Measurements from ENCODE around the gene AFG3L2.

The AFG3L2 gene

GRCh38 chr18:12299862-12300261 is 77.2 kb downstream of the AFG3L2 start:
- no peak for DNase-seq

DNA sequence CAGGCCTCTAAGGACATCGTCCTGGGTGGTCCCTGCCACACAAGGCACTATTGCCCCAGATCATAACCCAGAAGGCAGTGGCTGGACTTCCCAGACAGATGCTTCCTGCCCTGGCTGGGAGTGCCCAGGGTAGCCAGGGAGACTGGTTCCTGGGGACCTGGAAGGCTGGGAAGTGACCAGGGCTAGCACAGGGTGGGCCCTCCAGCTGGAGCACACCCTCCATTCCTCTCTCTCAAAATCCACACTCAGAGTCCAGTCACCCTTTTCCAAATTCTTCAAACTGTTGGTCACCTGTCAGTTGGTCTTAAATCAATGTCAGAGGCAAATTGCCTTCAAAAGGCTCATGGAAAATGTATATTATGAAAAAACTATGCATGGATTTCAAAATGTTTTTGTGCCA is 80.6 kb downstream of the AFG3L2 start:
- DNase-seq: no peak

DNA sequence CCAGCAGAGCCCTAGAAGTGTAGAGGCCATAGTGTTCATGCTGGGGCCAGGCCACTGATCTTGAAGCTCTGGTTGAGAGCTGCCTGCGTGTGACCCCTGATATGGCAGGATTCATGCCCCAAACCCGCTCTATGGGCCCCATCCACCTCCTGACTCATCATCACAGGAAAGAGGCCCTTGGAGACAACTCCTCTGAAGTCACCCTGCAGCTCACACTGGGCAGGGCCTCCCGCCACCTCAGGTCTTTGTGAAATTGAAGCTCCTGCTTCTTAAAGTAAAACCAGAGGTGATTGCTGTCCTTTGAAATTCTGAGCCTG is 81.0 kb downstream of the AFG3L2 start:
- no peak for DNase-seq

GRCh38 chr18:12295389-12296086 is 81.5 kb downstream of the AFG3L2 start:
- DNase-seq: no peak

DNA sequence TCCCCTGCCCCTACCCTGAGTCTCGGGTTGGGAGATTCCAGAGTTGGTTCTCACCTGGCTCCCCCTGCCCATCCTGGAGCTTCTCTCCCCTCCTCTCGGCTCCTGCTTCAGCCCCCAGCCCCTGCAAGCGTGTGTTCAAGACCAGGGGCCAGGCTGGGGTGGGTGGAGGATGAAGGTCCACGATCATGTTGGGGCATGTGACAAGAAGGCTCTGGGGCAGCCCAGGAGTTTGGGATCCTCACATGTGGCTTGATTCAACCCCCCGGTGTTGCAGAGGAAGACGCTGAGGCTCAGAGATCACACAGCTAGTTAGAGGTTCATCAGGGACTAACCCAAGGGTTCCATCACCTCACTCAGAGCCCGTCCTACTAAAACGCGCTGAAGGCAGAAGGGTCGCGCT is 83.2 kb downstream of the AFG3L2 start:
- no peak for DNase-seq

DNA sequence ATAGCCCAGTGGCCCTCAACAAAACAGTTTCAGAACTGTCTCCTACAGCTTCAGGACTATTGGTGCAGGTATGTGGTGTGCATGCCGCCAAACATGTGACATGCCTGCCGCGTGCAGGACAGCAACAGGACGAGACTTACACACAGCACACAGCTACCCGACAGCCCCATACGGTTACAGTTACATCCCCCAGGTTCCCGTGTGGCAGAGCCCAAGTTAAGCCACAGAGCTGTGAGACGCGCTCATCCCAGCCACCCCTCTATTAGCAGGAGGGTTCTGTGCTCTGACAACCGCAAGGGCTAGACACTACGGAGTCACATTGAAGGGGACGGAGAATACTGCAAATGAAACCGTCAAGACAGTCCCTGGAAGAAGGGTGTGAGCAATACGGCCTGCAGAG is 85.3 kb downstream of the AFG3L2 start:
- no peak for DNase-seq

- DNase-seq: no peak
Observed at GRCh38 chr18:12291161-12291560, 85.9 kb downstream of the AFG3L2 start.

DNA sequence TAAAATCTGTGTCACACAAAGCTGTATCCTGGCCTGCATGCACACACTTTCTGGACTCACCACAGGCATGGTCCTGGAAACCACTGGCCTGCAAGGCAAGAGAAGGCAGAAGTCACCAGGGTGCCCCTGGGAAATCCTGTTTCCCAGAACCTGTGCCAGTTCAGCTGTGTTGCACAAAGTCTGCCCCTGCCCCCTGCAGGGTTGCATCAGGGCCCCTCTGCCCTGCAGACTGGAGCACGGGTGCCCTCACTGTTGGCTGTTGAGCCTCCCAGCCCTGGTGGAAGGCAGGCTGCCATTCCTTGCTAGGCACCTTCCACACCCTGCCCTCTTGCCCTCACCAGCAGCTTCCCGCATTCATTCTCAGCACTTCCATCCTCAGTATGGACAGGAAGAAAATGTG is 86.9 kb downstream of the AFG3L2 start:
- no peak for DNase-seq

- DNase-seq: no peak
Observed at GRCh38 chr18:12288403-12288755, 88.6 kb downstream of the AFG3L2 start.

DNA sequence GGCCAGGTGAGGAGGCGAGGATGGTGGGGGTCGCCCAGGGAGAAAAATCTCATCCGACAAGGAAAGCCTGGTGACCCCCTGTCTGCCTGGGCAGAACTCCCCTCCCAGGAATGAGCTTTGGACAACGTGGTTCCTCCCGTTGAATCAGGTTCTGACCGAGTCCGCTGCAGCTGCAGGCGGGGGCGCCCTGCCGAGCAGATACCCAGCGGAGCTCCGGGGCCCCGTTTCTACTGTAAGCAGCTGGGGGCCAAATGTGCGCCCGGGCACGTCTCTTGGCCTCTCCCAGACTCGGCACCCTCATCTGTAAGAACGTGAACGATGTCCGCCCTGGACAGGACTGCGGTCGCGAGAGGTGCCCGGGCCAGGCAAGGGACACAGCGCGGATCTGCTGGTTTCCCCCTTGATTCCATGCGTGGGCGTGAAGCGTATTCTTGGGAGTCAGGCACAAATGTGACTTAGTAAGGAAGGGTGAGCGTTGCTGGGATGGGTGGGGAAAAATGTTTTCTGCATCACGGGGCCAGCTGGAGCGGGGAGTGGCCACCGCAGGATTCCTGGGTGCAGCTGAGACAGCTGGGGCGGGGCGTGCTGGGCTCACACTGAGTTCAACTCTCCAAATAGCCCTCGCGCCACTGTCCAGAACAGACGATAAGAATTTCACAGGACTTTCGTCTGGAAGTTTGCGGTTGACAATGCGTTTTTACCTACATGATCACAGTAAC is 89.2 kb downstream of the AFG3L2 start:
- DNase-seq: peak; percentile 35

DNA sequence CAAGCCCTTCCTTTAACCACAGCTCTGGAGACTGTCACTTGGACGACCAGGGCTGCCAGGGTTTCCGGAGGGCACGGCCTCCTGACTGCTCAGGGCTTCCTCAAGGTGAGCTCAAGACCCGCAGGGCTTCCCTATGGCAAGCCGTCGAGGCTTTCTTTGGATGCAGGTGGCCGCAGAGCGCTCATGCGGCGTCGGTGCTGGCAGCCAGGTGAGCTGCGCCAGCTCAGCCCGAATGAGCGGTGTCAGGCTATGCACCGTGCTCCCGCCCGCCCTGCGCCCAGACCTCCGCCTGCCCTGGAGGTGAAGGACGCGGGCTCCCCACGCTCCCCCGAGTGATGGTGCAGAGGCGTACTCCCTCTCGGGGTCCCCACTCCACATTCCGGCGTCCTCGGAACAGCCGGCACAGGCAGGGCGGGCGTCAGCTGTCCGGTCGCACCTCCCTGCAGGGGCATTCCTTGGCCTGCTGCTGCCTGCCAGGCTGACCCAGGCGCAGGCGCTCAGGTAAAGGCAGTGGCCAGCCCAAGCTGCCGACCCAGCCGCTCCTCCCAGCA is 89.8 kb downstream of the AFG3L2 start:
- DNase-seq: no peak

DNA sequence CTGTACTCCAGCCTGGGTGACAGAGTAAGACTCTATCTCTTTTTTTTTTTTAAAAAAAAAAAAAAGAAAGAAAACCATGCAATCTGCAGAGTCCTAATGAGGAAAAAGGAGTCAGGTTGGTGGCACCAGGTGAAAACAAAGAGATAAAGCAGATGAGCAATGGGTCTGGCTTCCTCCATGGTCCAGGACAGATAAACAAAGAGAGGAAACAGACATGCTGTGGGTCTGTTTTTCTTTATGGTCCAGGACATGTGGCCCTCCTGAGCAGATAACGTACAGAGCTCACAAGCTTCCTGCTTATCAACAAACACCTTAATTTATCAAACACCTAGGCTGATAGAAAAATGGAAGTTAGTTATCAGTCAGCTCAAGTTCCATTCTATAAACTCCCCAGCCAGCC is 93.4 kb downstream of the AFG3L2 start:
- peak; percentile 39 for DNase-seq

- DNase-seq: peak; percentile 18
Observed at GRCh38 chr18:12283256-12283655, 93.8 kb downstream of the AFG3L2 start.

GRCh38 chr18:12282442-12283039 is 94.5 kb downstream of the AFG3L2 start:
- no peak for DNase-seq

DNA sequence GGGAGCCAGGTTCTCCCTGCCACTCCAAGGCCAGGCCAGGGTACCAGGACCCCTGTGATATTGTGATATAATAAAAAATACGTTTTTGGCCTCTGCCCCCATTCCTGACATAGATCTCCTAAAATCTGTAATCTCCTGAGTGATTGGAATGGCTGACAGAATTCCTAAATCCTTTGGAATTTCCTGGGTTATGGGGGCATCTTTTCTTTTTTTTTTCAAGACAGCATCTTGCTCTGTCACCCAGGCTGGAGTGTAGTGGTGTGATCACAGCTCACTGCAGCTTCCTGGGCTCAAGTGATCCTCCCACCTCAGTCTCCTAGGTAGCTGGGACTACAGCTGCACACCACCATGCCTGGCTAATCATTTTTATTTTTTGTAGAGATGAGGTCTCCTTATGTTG is 95.2 kb downstream of the AFG3L2 start:
- no peak for DNase-seq

DNA sequence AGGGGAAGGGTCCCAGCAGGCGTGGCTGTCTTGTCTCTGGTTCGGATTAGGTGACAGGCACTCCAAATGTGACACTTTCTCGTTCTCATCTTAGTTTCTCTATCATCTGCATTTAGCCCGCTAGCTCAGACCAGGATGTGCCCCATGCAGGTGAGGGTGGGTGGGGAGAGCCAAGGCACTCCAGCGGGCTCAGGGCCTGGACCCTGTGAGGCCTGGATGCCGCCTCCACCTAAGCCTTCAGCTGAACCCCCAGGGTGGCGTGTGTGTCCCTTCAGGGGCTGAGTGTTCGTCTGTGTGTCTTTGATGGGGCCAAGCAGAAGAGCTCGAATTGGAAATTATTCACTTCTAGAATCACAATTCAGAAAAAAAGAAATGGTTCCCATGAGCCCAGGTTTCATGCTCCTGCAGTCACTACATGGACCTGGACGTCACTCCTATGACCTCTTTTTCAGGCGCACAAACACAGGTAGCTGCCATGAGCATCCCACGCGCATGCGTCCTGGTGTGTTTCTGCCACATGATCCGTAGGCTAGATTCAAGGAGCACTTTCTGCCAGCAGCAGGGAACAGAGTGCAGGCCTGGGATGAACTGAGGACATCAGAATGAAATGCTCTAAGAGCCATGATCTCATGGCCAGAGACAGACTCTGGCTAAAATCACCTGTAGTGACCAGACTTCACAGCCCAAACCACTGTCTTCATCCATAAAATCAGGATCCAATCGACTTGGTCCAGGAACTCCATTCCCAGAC is 97.1 kb downstream of the AFG3L2 start:
- DNase-seq: no peak

Data from hematopoietic multipotent progenitor cell treated with erythropoietin and hydrocortisone succinate and interleukin-3 and kit ligand, for 4 days (in vitro differentiated cells).